Embryonic facial prominence (tissue), 1 donor: ENCODE results near the gene ESYT1.
"Not testable (repeated sequence)": the region's sequence is repeated elsewhere in the genome, so short reads cannot be mapped to it uniquely, and the experiment has no call there.

Experiments used
- DNase-seq: peaks from one replicate; pipeline ENCODE4 v3.0.0-alpha.2; 2016; ENCODE audit errors: extremely low spot score

Gene ESYT1

GRCh38 chr12:56104109-56104814, 23.8 kb upstream of the ESYT1 start, which contains the start of gene PA2G4:
Gene PA2G4 (plus strand): TSS chr12:56104559. CDS start chr12:56104738, 179 bp downstream.
- DNase-seq, result peak; percentile 94

GRCh38 chr12:56104815-56105608, 23.1 kb upstream of the ESYT1 start:
- DNase-seq, result no peak

DNA sequence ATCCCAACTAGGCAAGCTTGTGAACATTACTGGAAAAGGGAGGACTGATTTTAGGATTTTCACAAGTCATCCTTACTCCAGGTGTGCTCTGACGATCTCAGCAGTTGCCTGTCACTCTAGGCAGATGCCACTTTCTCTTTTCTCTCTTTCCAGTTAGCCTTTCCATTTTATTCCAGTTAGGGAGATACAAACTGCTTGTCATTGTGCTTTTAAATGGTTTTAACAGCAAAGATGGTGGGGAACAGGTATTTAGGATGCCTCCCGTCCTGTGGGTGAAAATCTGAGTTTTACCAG, 22.5 kb upstream of the ESYT1 start:
- DNase-seq, result no peak

DNA sequence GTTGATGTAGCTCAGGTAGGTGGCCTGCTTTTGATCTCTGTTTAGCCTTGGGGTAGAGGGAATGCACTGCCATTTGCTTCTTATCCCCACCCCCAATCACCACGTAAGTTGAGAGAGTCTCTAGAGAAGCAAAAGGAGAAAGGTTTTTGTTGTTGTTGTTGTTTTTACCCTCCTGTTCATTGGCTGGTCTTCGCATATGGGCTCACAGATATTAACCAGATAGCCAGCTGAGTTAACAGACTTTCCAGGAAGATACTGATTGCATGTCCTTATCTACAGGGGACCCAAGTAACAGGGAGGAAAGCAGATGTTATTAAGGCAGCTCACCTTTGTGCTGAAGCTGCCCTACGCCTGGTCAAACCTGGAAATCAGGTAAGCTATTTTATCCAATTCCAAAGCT, 20.8 kb upstream of the ESYT1 start:
- no peak for DNase-seq

- DNase-seq, result no peak
Observed at GRCh38 chr12:56110571-56110970, 17.5 kb upstream of the ESYT1 start.

DNA sequence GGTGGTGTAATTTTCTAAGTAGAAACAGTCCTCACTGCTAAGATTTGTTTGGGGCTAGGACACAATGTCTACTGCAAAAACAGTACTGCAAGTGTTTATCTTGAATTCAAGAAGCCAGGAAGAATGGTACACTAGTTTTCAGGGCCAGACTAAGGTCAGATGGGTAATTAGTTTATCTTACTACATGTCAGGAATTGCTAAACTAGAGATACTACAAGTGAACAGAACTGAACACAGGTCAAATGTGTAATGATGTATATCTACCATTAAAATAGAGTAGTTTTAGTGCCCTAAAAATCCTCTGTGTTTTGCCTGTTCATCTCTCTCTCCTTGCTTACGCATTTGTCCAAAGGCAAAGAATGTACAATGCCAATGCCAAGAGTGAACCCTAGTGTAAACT, 14.0 kb upstream of the ESYT1 start:
- no peak for DNase-seq

DNA sequence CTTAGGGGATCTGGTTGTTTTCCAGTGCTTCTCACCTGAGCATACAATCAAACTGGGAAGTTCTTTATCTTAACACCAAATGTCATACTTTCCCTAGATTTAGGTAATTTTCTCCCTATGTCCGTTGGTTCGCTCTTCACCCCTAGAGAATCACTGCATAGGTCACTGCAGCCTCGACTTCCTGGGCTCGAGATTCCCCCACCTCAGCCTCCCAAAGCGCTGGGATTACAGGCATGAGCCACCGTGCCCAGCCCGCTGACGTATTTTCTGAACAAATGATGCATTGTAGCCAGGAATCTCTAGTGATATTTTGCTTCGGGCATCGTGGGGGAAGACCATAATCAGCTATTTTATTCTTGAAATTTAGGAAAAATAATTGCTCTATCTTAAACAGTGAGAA, 12.7 kb upstream of the ESYT1 start:
- DNase-seq, result no peak

DNA sequence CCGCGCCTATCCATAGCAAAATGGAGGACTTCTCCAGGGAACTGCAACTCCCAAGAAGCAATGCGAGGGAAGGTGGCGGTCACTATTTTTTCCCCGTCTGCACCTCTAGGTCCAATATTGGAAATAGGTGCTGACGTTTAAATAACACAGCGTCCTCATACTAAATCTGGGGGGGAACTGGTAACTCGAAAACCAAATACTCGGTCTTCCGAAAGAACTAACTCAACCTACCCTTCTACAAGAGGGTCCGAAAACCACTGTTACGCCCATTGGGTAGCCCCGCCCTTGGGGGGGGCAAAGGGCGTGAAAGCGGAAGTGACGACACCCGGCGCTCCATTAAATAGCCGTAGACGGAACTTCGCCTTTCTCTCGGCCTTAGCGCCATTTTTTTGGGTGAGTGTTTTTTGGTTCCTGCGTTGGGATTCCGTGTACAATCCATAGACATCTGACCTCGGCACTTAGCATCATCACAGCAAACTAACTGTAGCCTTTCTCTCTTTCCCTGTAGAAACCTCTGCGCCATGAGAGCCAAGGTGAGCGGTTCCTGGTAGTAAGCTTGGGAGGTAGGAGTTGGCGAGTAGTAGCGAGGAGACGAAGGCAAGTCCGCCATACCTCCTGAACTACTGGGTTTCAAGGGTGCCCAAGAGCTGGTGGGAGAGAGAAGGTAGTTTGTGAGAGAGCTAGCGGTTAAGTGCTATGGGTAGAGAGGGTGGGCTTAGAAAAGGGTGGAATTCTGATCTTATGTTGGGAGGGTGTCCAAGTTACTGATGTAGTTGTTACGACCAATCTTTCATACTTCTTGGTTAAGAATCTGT, 11.6 kb upstream of the ESYT1 start, which contains the start of gene RPL41:
Gene RPL41, plus strand, starts transcription at position 367 of the 815 bp plus-strand sequence.
- peak; percentile 90 for DNase-seq

- DNase-seq, result not testable (repeated sequence)
Observed at GRCh38 chr12:56117082-56117706, 10.9 kb upstream of the ESYT1 start.

DNA sequence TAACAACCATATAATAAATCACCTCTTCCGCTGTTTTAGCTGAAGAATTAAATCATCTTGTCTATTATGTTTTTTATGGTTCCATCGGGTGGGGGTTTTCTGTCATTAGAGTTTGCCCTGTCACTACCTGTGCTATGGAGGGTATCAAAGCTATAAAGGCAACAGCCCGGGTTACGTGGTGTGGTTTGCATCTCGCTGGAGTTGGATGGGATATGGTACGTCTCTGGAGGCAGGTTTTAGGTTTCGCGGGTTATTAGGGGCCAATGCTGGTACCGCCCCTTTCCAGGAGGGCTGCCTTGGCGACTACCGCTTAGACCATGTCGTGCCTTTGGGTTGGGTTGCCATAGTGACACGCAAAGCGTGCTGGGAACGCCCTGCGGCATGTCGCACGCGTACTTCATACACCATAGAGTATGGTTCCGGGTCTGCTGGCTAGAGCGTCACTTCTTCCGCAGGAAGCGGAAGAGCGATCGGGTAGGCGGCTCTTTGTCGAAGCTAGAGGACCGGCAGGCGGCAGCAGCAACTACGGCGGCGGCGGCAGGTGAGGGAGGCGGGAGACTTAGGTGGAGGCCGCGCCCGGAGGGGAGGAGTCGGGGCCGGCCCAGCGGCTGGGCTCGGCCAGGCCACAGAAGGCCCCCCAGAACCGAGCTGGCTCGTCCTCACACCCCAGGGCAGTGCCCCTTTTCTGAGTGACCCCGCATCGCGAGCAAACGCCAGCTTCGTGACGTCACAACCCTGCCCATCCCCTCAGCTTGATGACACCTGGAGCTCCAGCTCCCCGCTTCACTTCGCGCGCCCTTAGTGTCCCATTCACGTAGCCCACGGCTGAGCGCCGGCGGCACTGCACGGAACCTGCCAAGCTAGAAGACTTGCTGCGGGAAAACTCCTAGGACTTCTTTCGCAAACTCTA, 10.0 kb upstream of the ESYT1 start, which contains the start of gene ZC3H10:
Gene ZC3H10, plus strand, starts transcription at position 489 of the 910 bp plus-strand sequence. CDS start 2,297 bp downstream, outside the sequence.
- peak; percentile 100 for DNase-seq

DNA sequence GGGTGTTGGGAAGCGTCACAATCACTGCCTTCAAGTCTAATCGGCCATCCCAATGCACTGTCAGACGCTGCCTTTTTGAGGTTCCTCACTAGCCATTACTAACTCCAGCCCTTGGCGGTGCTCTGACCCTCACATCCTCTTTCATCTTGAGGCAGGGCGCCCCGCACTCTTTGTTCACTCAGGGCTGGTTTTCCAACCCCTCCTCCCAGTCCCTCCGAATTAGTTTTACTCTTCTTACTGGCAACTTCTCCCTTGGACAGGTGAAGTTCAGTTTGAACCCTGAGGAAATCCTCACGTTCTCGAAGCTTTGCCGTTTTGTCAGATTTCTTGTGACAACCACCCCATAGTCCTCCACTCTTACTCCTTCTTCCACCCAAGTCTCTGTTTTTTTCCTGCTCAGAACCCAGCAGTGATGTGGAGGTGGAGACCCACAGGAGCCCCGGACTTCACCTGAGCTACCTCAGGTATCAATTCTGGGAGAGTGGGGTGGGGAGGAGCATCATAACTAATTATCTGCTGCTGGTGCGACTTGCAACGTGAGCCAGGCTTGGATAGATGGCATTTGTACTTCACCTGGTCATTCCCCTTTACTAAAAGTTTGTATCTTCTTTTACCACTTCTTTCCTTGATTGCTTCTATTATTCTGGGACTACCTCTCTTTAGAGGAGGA, 9.2 kb upstream of the ESYT1 start:
- no peak for DNase-seq

DNA sequence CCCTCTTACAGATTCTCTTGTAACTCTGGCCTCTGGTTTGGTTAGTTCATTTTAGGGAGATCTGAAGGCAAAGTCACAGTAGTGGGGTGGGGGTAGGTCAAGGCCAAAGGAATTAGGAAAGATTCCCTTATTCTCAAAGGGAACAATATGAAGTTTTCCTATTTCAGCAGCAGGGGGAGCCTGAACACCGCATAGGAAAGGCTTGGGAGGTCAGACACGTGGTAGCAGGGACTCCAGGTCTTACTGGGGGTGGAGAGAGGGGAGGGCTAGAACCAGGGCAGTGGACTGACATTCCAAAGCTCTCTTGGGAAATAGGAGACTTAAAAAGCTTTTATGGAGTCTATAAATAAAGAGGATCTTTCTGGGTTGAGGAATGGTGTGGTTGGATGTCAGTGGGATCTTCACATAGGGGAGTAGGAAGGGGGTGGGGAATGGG, 8.7 kb upstream of the ESYT1 start:
- peak; percentile 73 for DNase-seq

- DNase-seq, result no peak
Observed at GRCh38 chr12:56120158-56120846, 7.8 kb upstream of the ESYT1 start.

- DNase-seq, result no peak
Observed at GRCh38 chr12:56121204-56121870, 6.7 kb upstream of the ESYT1 start.

DNA sequence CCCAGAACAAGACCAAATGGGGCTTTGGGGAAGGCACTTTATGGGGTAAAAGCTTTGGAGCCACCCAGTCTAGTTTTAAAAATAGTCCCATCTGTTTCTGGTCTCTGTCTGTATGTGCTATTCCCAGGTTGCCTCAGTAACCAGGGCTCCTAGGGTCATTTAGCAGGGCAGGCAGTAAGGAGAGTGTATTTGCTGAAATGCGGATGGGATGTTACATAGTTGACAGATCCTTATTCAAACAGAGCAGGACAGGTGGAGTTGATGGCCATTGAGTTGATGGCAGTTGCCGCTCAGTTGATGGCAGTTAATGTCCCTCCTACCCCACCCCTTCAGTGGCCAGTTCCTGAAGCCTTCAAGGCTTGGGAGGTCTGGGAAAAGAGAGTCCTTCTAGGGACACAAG, 5.4 kb upstream of the ESYT1 start:
- no peak for DNase-seq

DNA sequence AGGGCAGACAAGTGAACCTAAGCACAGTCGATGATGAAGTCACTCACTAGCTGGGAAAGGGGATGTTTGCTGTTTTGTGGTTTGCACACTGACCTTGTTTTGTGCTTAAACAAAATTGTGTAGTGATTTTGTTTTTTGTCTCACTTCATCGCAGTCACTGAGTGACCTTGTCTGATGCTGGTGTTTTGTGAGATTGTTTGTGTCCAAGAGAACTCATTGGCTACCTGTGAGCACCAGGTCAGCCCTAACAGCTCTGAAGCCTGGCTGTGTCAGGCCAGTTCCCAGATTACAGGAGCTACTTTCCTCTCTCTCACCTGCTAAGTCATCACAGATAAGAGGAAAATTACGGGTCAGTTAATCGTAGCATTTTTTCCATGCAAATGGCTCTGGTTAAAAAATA, 3.9 kb upstream of the ESYT1 start:
- no peak for DNase-seq

DNA sequence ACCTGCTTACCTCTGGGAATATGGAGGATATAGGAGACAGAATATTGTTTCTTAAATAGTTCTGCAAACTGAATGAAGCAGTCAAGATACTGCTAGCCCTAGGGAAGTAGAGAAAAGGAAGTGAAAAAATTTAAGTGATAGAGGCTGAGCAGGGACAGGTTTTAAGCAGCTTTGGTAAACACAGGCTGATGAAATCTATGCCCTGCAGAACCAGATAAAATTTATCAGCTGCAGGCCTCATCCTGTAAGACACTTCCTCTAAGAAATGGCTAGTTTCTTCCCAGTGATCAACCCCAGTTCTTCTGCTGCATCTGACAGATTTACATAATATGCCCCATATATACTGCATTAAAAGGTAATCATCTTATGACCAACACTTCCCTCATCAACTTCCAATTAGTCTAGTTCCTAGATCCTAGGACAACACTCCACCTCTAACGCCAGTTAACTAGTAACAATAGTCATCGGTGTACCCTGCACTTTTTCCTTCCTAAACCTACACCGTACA, 1.3 kb upstream of the ESYT1 start:
- no peak for DNase-seq

GRCh38 chr12:56127485-56127887, 581 bp upstream of the ESYT1 start:
- DNase-seq, result no peak
